GM23338 (cell line): ENCODE results near the gene TYW1B. TPM values are rescaled to one million over a fixed set of nuclear protein-coding genes. Genes with fewer than 3 reads are reported as not detected.
"Not testable (repeated sequence)": the region's sequence is repeated elsewhere in the genome, so short reads cannot be mapped to it uniquely, and the experiment has no call there.

Experiments
- ATAC-seq: fragments of 200-7000 bp; cut with Tn5 transposase; 3 replicates; pipeline ENCODE4 v1.9.1; 2020
- DNase-seq: peaks from one replicate; pipeline ENCODE4 v3.0.0-alpha.2; 2015; ENCODE audit warnings: low spot score
- H2AFZ ChIP-seq: fragments of 200-600 bp; sonication (generic); 2 replicates; pipeline ENCODE4 v1.8.0; 2016; ENCODE audit warnings: antibody characterized with exemption, mild to moderate bottlenecking, moderate library complexity
- H3F3A ChIP-seq: fragments of 200-600 bp; sonication (generic); replicated peaks from 2 replicates; pipeline ENCODE4 v1.8.0; 2017; ENCODE audit warnings: antibody characterized with exemption, mixed run types, low read depth
- H3K27ac ChIP-seq: fragments of 200-600 bp; sonication (generic); 2 replicates; pipeline ENCODE4 v1.6.1; 2016; ENCODE audit warnings: low read depth
- H3K27me3 ChIP-seq: fragments of 200-600 bp; sonication (generic); 2 replicates; pipeline ENCODE4 v1.8.0; 2016; ENCODE audit warnings: mild to moderate bottlenecking, mixed run types, moderate library complexity; ENCODE audit not compliant: insufficient read depth
- H3K36me3 ChIP-seq: fragments of 200-600 bp; sonication (generic); 2 replicates; pipeline ENCODE4 v1.8.0; 2016; ENCODE audit warnings: mild to moderate bottlenecking; ENCODE audit not compliant: insufficient read depth
- H3K4me1 ChIP-seq: fragments of 200-600 bp; sonication (generic); 2 replicates; pipeline ENCODE4 v1.8.0; 2016; ENCODE audit warnings: mild to moderate bottlenecking, moderate library complexity; ENCODE audit not compliant: insufficient read depth
- H3K4me2 ChIP-seq: fragments of 200-600 bp; sonication (generic); 2 replicates; pipeline ENCODE4 v1.7.1; 2017; ENCODE audit warnings: mixed run types
- H3K4me3 ChIP-seq: fragments of 200-600 bp; sonication (generic); 2 replicates; pipeline ENCODE4 v1.6.1; 2016; ENCODE audit warnings: mixed run types
- H3K79me2 ChIP-seq: fragments of 200-600 bp; sonication (generic); replicated peaks from 2 replicates; pipeline ENCODE4 v1.8.0; 2017; ENCODE audit warnings: mild to moderate bottlenecking; ENCODE audit not compliant: insufficient read depth
- H3K9me2 ChIP-seq: fragments of 200-600 bp; sonication (generic); 2 replicates; pipeline ENCODE4 v1.8.0; 2017; ENCODE audit not compliant: insufficient read depth
- H4K20me1 ChIP-seq: fragments of 200-600 bp; sonication (generic); replicated peaks from 2 replicates; pipeline ENCODE4 v1.8.0; 2017; ENCODE audit warnings: mild to moderate bottlenecking; ENCODE audit not compliant: insufficient read depth
- H3K27ac Mint-ChIP-seq: 2 replicates; pipeline ENCODE4 v1.8.0; 2020; ENCODE audit warnings: inconsistent platforms, mild to moderate bottlenecking, moderate library complexity, mixed read lengths
- H3K27me3 Mint-ChIP-seq: 3 replicates; pipeline ENCODE4 v1.8.0; 2022; ENCODE audit warnings: low read depth, mild to moderate bottlenecking, moderate library complexity, mixed read lengths, inconsistent platforms; ENCODE audit not compliant: insufficient read depth, poor library complexity
- H3K36me3 Mint-ChIP-seq: 3 replicates; pipeline ENCODE4 v1.8.0; 2021; ENCODE audit warnings: low read depth, mild to moderate bottlenecking, inconsistent platforms, moderate library complexity, mixed read lengths
- H3K4me1 Mint-ChIP-seq: 3 replicates; pipeline ENCODE4 v1.8.0; 2020; ENCODE audit warnings: mild to moderate bottlenecking, inconsistent platforms, mixed read lengths
- H3K4me3 Mint-ChIP-seq: 3 replicates; pipeline ENCODE4 v1.8.0; 2021; ENCODE audit warnings: moderate library complexity, mild to moderate bottlenecking, inconsistent platforms, mixed read lengths
- H3K9me3 Mint-ChIP-seq: 3 replicates; pipeline ENCODE4 v1.8.0; 2020; ENCODE audit warnings: moderate library complexity, mild to moderate bottlenecking, inconsistent platforms, mixed read lengths
- CREB1 ChIP-seq: fragments of 250-450 bp; sonication (Bioruptor Pico); IDR thresholded peaks from 2 replicates; pipeline ENCODE4 v1.5.0; 2020; ENCODE audit warnings: low read depth, mild to moderate bottlenecking, moderate library complexity
- CTCF ChIP-seq, 2 experiments: fragments of 200-600 bp in 1 of 2; sonication (generic) in 1 of 2; conservative IDR thresholded peaks; 2 replicates each; pipeline versions ENCODE4 v1.5.1 to v1.6.1; 2016 to 2017; ENCODE audit warnings: antibody characterized with exemption in 2 of 2, low read depth in 2 of 2, mild to moderate bottlenecking in 2 of 2, moderate library complexity in 1 of 2
- ETS1 ChIP-seq: IDR thresholded peaks from 2 replicates; pipeline ENCODE4 v1.6.1; 2016; ENCODE audit warnings: antibody characterized with exemption
- POLR2AphosphoS5 ChIP-seq: IDR thresholded peaks from 2 replicates; pipeline ENCODE4 v1.6.1; 2016; ENCODE audit warnings: antibody characterized with exemption, low read depth
- polyA plus RNA-seq: library from polyadenylated mRNA; unstranded; fragments of >200 nt; fragmentation: Nextera tagmentation; extraction: Ambion mirVana; gene quantifications from 2 replicates; pipeline ENCODE4 v1.2.1, GENCODE V29; 2016
- total RNA-seq: library from RNA; depleted of rRNA; stranded (reverse); fragments of >200 nt; shearing (Covaris generic); gene quantifications from 2 replicates; pipeline ENCODE4 v1.2.3, GENCODE V29; 2014

The TYW1B gene
- total and polyA plus RNA-seq, 2 experiments from 2014 or later, result 2.8 to 5.6 TPM

GRCh38 chr7:72830567-72830966 is 2.6 kb upstream of the TYW1B start:
- H3K27ac Mint-ChIP-seq, H2AFZ ChIP-seq, H3K27me3 ChIP-seq, ATAC-seq, H3F3A ChIP-seq, DNase-seq, H3K9me2 ChIP-seq, H3K4me1 Mint-ChIP-seq, H3K27ac ChIP-seq, H3K9me3 Mint-ChIP-seq: not testable (repeated sequence)
- Mint-ChIP-seq H3K27me3 (peaks cover 13% of the 10 kb centered on the region), H3K4me3 (peak overlapping the region; percentile 94), H3K36me3 (peaks cover 41% of the 10 kb centered on the region)
- Histone ChIP-seq H3K4me2 (peak overlapping the region; percentile 80), H3K4me1 (peaks cover 11% of the 10 kb centered on the region), H3K79me2 (peaks cover 42% of the 10 kb centered on the region), H3K4me3 (peak overlapping the region; percentile 82), H4K20me1 (peaks cover 22% of the 10 kb centered on the region; the same call in 1 of the 2 replicates), H3K36me3 (peaks cover 14% of the 10 kb centered on the region)

GRCh38 chr7:72829687-72830354 is 1.8 kb upstream of the TYW1B start:
- H3K27me3 ChIP-seq, H3K4me1 Mint-ChIP-seq, H3K9me2 ChIP-seq, H3K9me3 Mint-ChIP-seq, H3F3A ChIP-seq: not testable (repeated sequence)
- Mint-ChIP-seq H3K36me3 (peaks cover 39% of the 10 kb centered on the region), H3K27ac (peak overlapping the region; percentile 91), H3K27me3 (peaks cover 13% of the 10 kb centered on the region), H3K4me3 (peak overlapping the region; percentile 94)
- H3K4me1 ChIP-seq, result peaks cover 11% of the 10 kb centered on the region
- H3K27ac ChIP-seq, result peak overlapping the region; percentile 84; the same call in 1 of the 2 replicates
- TF ChIP-seq CTCF (conservative IDR thresholded peaks at IDR 0.05; ENCODE audit: low read depth in 2 of 2), result peak; percentile 51 to 54
- peaks cover 22% of the 10 kb centered on the region; the same call in 1 of the 2 replicates for H4K20me1 ChIP-seq
- peaks cover 43% of the 10 kb centered on the region for H3K79me2 ChIP-seq
- DNase-seq (peak; percentile 28), ATAC-seq (peak; percentile 31)
- H3K36me3 ChIP-seq, result peaks cover 14% of the 10 kb centered on the region
- peak overlapping the region; percentile 82 for H3K4me3 ChIP-seq
- H3K4me2 ChIP-seq, result peak overlapping the region; percentile 80
- H2AFZ ChIP-seq, result peak overlapping the region; percentile 78; the same call in 1 of the 2 replicates

GRCh38 chr7:72829291-72829686 is 1.3 kb upstream of the TYW1B start:
- Histone ChIP-seq H3K4me2 (peak overlapping the region; percentile 80), H3K4me1 (peaks cover 11% of the 10 kb centered on the region), H3K27ac (peak overlapping the region; percentile 78; the same call in 1 of the 2 replicates), H4K20me1 (peaks cover 22% of the 10 kb centered on the region; the same call in 1 of the 2 replicates), H3K4me3 (peak overlapping the region; percentile 82), H3K79me2 (peaks cover 43% of the 10 kb centered on the region)
- not testable (repeated sequence) for H2AFZ ChIP-seq, H3K9me2 ChIP-seq, H3K36me3 ChIP-seq, H3K27me3 ChIP-seq, H3K4me1 Mint-ChIP-seq, H3F3A ChIP-seq, H3K9me3 Mint-ChIP-seq
- Mint-ChIP-seq H3K27me3 (peaks cover 13% of the 10 kb centered on the region), H3K4me3 (peak overlapping the region; percentile 94), H3K36me3 (peaks cover 34% of the 10 kb centered on the region), H3K27ac (peak overlapping the region; percentile 91)
- peak; percentile 99 for DNase-seq
- peak; percentile 63 for ATAC-seq
- TF ChIP-seq POLR2AphosphoS5 (peak; percentile 83), CREB1 (CRISPR knock-in tag) (peak; percentile 53), ETS1 (peak; percentile 60; the same call in 1 of the 2 replicates)
